Progenitor cell of endocrine pancreas (in vitro differentiated cells): Measurements from ENCODE around the gene INPP5D. TPM values are rescaled to one million over a fixed set of nuclear protein-coding genes. Genes with fewer than 3 reads are reported as not detected.

Experiments used
- DNase-seq: peaks from one replicate; pipeline ENCODE4 v3.0.0; 2021; ENCODE audit warnings: low spot score; ENCODE audit not compliant: unreplicated experiment
- H3K27ac Mint-ChIP-seq: 2 replicates; pipeline ENCODE4 v1.8.0; 2021; ENCODE audit warnings: mild to moderate bottlenecking, moderate library complexity, mixed read lengths
- H3K27me3 Mint-ChIP-seq: 2 replicates; pipeline ENCODE4 v1.8.0; 2021; ENCODE audit warnings: mixed read lengths
- H3K36me3 Mint-ChIP-seq: 2 replicates; pipeline ENCODE4 v1.8.0; 2022; ENCODE audit warnings: mixed read lengths; ENCODE audit not compliant: insufficient read depth
- H3K4me1 Mint-ChIP-seq: 2 replicates; pipeline ENCODE4 v1.8.0; 2021; ENCODE audit warnings: low read depth, mixed read lengths
- H3K4me3 Mint-ChIP-seq: 2 replicates; pipeline ENCODE4 v1.8.0; 2021; ENCODE audit warnings: low read depth, mild to moderate bottlenecking, moderate library complexity, mixed read lengths
- H3K9me3 Mint-ChIP-seq: 2 replicates; pipeline ENCODE4 v1.8.0; 2021; ENCODE audit warnings: low read depth, mixed read lengths
- total RNA-seq: library from RNA; stranded (reverse); gene quantifications from 2 replicates; pipeline ENCODE4 v1.2.1, GENCODE V29; 2021
- TF ChIP-seq, protein P1 (sequence below): fragments of 200-600 bp; sonication (generic); IDR thresholded peaks from one replicate; pipeline ENCODE4 v1.5.0; 2021; ENCODE audit warnings: antibody characterized with exemption, mild to moderate bottlenecking; ENCODE audit not compliant: unreplicated experiment

The INPP5D gene
- total RNA-seq, 1 donor from 2014 or later: 5.3 TPM

DNA sequence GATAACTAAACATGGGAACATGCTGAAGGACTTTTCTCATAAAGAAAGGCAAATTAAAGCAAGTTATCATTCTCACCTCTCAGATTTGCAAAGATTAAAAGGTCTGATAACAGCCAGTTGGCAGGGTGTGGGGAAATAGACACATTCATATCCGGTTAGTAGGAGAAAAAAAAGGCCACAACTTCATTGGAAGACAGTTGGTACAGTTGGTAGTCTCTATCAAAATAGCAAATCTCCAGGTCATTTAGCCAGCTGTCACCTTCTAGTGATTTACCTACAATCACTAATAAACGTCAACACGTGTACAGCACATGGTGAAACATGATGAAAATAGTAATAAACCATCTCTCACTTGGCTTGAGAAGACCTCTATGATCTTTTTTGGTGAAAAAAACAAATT is 16.6 kb downstream of the INPP5D start:
- peaks cover 5% of the 10 kb centered on the region for H3K9me3 Mint-ChIP-seq
- DNase-seq: no peak
- H3K27me3 Mint-ChIP-seq: peaks cover 12% of the 10 kb centered on the region
- no peaks in the 10 kb centered on the region for H3K36me3 Mint-ChIP-seq
- no peaks in the 10 kb centered on the region for H3K4me1 Mint-ChIP-seq
- H3K4me3 Mint-ChIP-seq: no peak overlapping the region
- TF ChIP-seq, protein P1, sequence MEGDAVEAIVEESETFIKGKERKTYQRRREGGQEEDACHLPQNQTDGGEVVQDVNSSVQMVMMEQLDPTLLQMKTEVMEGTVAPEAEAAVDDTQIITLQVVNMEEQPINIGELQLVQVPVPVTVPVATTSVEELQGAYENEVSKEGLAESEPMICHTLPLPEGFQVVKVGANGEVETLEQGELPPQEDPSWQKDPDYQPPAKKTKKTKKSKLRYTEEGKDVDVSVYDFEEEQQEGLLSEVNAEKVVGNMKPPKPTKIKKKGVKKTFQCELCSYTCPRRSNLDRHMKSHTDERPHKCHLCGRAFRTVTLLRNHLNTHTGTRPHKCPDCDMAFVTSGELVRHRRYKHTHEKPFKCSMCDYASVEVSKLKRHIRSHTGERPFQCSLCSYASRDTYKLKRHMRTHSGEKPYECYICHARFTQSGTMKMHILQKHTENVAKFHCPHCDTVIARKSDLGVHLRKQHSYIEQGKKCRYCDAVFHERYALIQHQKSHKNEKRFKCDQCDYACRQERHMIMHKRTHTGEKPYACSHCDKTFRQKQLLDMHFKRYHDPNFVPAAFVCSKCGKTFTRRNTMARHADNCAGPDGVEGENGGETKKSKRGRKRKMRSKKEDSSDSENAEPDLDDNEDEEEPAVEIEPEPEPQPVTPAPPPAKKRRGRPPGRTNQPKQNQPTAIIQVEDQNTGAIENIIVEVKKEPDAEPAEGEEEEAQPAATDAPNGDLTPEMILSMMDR: no peak
- no peak overlapping the region for H3K27ac Mint-ChIP-seq

DNA sequence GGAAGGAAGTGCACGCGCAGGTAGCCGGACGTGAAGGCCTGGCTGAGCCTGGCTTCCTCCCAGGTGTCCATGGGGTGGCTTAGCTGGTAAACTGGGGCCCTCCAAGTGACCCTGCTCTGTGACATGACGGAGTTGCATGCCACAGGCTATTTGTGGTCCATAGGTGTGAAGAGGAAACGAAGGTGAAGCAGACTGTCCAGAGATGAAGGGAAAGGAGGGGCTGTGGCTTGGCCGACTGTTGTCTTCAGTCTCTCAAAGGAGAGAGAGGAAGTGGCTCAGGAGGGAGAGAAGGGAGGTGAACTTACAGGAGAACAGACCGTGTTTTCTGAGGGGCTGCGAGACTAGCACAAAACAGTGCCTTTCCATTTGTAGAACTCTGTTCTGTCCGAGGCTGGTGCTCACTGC is 19.3 kb downstream of the INPP5D start:
- no peaks in the 10 kb centered on the region for H3K9me3 Mint-ChIP-seq
- H3K27me3 Mint-ChIP-seq: peaks cover 19% of the 10 kb centered on the region
- H3K36me3 Mint-ChIP-seq: no peaks in the 10 kb centered on the region
- no peak overlapping the region for H3K27ac Mint-ChIP-seq
- no peak for DNase-seq
- H3K4me1 Mint-ChIP-seq: no peaks in the 10 kb centered on the region
- H3K4me3 Mint-ChIP-seq: no peak overlapping the region
- TF ChIP-seq, protein P1: no peak

DNA sequence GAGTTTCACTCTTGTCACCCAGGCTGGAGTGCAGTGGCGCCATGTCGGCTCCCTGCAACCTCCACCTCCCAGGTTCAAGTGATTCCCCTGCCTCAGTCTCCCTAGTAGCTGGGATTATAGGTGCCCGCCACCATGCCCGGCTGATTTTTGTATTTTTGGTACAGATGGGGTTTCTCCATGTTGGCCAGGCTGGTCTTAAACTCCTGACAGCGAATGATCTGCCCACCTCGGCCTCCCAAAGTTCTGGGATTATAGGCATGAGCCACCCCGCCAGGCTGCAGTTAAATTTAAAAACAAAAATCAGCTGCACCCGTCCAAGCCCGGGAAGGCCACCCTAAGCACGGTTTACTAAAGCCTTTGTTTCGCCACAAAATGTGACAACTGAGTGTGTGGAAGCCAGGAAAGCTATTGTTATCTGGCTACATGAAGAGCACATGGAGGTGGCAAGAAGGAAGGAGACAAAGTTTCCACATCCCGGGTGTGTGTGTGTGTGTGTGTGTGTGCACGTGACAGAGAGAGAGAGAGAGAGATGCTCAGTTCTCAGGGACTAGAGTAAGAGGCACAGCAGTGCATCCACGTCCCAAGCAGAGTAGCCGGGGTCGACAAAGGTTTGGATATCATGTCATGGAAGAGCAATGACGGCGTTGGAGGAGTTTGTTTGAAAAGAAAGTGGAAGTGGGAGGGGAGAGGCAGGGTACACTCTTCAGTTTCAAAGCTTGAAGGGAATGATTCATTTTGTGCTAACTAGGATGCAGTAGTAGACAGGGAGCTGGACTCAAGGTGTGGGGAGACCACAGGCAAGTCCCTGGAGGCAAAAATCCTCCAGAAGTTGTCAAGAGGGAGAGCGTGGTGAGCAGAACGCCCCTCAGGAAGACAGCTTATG is 20.1 kb downstream of the INPP5D start:
- no peak overlapping the region for H3K27ac Mint-ChIP-seq
- H3K27me3 Mint-ChIP-seq: peaks cover 19% of the 10 kb centered on the region
- no peaks in the 10 kb centered on the region for H3K36me3 Mint-ChIP-seq
- H3K4me3 Mint-ChIP-seq: no peak overlapping the region
- no peaks in the 10 kb centered on the region for H3K4me1 Mint-ChIP-seq
- no peak for DNase-seq
- H3K9me3 Mint-ChIP-seq: no peaks in the 10 kb centered on the region
- TF ChIP-seq, protein P1: no peak

DNA sequence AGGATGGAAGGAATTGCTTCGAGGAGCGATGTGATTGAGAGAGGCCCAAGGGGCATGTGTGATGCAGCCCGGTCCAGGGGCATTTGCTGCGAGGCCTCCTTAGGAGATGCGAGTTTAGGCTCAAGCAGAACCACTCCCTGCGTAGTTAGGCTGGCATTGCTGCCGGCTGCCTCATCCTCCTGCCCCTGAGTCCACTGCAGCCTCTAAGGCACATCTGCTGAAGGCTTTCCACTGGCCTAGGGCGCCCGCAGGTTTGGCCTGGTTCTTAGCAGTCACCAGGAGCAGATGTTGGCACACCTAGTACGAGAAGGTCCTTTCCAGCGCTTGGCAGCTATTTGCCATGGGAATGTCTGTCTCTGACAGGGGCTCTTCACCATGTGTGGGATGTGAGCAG is 20.7 kb downstream of the INPP5D start:
- TF ChIP-seq, protein P1: no peak
- Mint-ChIP-seq H3K36me3 (no peaks in the 10 kb centered on the region), H3K4me3 (no peak overlapping the region), H3K4me1 (no peaks in the 10 kb centered on the region), H3K27me3 (peaks cover 21% of the 10 kb centered on the region), H3K27ac (no peak overlapping the region), H3K9me3 (no peaks in the 10 kb centered on the region)
- no peak for DNase-seq

DNA sequence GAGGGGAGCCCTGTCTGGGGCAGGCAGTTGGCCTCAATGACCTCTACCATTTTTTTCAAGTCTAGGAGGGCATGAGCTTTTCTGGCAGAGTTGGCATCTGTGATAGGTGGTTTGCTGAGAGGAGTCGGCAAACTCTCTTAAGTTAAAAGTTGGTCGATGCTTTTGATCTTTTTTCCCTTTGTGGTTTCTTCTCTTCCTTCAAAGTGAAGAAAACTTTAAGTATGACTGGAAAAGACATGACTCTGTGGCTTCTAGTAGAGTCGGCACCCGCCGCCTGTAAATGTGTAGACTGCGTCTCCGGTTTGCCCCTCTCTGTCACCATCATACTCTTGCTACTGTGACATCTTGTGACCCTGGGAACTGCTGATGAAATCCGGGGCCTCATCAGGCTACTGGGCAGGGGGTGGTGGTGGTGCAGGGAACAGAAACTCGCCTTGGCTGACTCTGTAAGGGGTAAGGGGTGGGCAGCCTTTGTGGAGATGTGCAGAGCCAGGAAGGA is 21.1 kb downstream of the INPP5D start:
- no peaks in the 10 kb centered on the region for H3K9me3 Mint-ChIP-seq
- no peak for DNase-seq
- no peaks in the 10 kb centered on the region for H3K4me1 Mint-ChIP-seq
- H3K27ac Mint-ChIP-seq: no peak overlapping the region
- H3K36me3 Mint-ChIP-seq: no peaks in the 10 kb centered on the region
- peaks cover 21% of the 10 kb centered on the region for H3K27me3 Mint-ChIP-seq
- TF ChIP-seq, protein P1: no peak
- no peak overlapping the region for H3K4me3 Mint-ChIP-seq
